ENCODE data around the gene NRXN2. TPM values are rescaled to one million over a fixed set of nuclear protein-coding genes. Genes with fewer than 3 reads are reported as not detected.

The NRXN2 gene
- polyA plus RNA-seq, 1 of the 3 experiments (the other 2 are of a cell fraction): 0.15 TPM

DNA sequence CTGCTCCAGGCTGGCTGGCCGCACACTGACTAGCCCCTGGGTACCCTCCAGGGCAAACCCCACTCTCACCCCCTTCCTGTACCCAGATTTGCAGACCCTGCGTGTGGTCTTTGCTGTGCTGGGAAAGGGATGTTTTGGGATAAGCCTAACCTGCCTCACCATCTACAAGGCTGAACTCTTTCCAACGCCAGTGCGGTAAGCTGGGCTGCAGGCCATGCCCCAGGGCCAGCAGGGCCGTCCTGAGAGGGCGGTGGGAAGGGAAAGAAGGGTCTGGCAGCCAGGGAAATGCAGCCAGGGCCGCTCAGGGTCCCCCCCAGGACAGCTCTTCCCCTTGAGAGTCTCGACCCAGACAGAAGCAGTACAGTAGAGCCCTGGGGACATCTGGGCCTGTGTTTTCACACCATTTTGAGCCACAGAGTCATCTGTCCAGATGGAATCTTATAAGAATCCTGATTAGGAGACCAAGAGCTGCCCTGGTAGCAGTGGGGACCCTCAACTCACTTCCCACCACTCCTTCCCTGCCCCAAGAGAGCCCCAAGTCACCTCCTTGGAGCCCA, 154.3 kb downstream of the NRXN2 start (continued):
- TF ChIP-seq FOXM1 (IDR thresholded peaks at IDR 0.05; ENCODE audit: low read depth) (no peak), YY1 (IDR thresholded peaks at IDR 0.05; ENCODE audit: low read depth) (no peak), NFIC (IDR thresholded peaks at IDR 0.05; ENCODE audit: borderline replicate concordance) (no peak), EP300 (IDR thresholded peaks at IDR 0.05; ENCODE audit: borderline replicate concordance in 1 of 2, low read depth in 1 of 2, low read length in 1 of 2) (no peak), CHD2 (IDR thresholded peaks at IDR 0.05; ENCODE audit: low read length, partially characterized antibody) (no peak)

DNA sequence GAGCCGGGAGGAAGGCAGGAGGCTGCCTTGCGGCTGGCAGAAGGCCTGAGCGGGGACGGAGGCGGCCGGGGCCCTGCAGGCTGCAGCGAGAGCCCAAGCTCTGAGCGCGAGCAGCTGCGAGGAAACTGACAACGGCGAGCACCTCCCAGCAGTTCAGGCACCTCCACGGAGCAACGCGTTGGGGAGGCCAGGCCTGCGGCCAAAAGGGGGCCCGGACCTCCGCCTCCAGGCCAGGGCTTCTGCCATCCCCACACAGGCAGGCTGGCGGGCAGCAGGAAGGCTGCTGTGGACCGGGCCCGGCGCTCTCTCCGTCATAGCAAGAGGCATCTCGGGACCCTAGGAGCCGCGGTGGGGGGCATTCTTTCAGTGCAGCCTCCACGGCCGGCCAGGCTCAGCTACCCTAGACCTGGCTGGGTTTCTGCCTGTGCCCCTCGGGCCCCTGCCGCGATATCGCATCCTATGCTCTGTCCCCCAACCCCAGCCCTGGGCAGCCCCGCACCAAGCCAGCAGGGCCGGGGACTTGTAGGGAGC, 154.9 kb downstream of the NRXN2 start:
- Histone ChIP-seq H3K36me3 (replicated peaks in 1 of 2; ENCODE audit: control insufficient read depth in 1 of 2, insufficient read depth in 2 of 2, low read length in 1 of 2) (no peaks in the 10 kb centered on the region), H3K9ac (no peak overlapping the region), H3K4me3 (ENCODE audit: low read depth in 2 of 2, low read length in 1 of 2) (no peak overlapping the region), H3K9me3 (no peaks in the 10 kb centered on the region), H3K4me2 (no peak overlapping the region), H3K4me1 (ENCODE audit: control insufficient read depth in 1 of 2, insufficient read depth in 2 of 2, low read depth in 1 of 2, low read length in 1 of 2) (peaks cover 0 to 19% of the 10 kb centered on the region in 2 experiments; a peak in 2 of 4 replicates), H3K27ac (ENCODE audit: low read depth in 2 of 2, low read length in 1 of 2) (no peak overlapping the region; a peak in 1 of 4 replicates), H2AFZ (ENCODE audit: low read depth) (no peak overlapping the region), H3F3A (replicated peaks; ENCODE audit: insufficient read depth) (no peaks in the 10 kb centered on the region), H3K79me2 (ENCODE audit: insufficient read depth) (no peaks in the 10 kb centered on the region), H4K20me1 (ENCODE audit: insufficient read depth) (no peaks in the 10 kb centered on the region), H3K27me3 (ENCODE audit: insufficient read depth) (no peaks in the 10 kb centered on the region), H3K9me2 (no peaks in the 10 kb centered on the region)
- no peak for DNase-seq
- ChIA-PET CTCF (interaction anchor here (0.9 to 1.7 kb wide), 4 partner anchors 14 to 119 kb away, joined by 3 to 6 read pairs (median 4); no protein-coding TSS in a partner anchor), POLR2A (no interaction called here)
- 89% methylated on average over 21 of the region's 34 CpGs for WGBS (ENCODE audit: low lambda C conversion rate)
- TF ChIP-seq TAF1 (IDR thresholded peaks at IDR 0.05; ENCODE audit: borderline replicate concordance, low read depth, low read length): no peak
- TF ChIP-seq TEAD4 (IDR thresholded peaks at IDR 0.05; ENCODE audit: borderline replicate concordance, insufficient read depth): no peak
- TF ChIP-seq, protein P1, sequence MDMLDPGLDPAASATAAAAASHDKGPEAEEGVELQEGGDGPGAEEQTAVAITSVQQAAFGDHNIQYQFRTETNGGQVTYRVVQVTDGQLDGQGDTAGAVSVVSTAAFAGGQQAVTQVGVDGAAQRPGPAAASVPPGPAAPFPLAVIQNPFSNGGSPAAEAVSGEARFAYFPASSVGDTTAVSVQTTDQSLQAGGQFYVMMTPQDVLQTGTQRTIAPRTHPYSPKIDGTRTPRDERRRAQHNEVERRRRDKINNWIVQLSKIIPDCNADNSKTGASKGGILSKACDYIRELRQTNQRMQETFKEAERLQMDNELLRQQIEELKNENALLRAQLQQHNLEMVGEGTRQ (IDR thresholded peaks at IDR 0.05; ENCODE audit: borderline replicate concordance, low read depth, low read length): no peak
- TF ChIP-seq FOXJ3 (CRISPR knock-in tag; IDR thresholded peaks at IDR 0.05): no peak
- no peak for TF ChIP-seq NFIC (IDR thresholded peaks at IDR 0.05; ENCODE audit: borderline replicate concordance)
- no peak for TF ChIP-seq RFX5 (IDR thresholded peaks at IDR 0.05; ENCODE audit: low read length)
- TF ChIP-seq, protein P2, sequence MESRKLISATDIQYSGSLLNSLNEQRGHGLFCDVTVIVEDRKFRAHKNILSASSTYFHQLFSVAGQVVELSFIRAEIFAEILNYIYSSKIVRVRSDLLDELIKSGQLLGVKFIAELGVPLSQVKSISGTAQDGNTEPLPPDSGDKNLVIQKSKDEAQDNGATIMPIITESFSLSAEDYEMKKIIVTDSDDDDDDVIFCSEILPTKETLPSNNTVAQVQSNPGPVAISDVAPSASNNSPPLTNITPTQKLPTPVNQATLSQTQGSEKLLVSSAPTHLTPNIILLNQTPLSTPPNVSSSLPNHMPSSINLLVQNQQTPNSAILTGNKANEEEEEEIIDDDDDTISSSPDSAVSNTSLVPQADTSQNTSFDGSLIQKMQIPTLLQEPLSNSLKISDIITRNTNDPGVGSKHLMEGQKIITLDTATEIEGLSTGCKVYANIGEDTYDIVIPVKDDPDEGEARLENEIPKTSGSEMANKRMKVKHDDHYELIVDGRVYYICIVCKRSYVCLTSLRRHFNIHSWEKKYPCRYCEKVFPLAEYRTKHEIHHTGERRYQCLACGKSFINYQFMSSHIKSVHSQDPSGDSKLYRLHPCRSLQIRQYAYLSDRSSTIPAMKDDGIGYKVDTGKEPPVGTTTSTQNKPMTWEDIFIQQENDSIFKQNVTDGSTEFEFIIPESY (IDR thresholded peaks at IDR 0.05; ENCODE audit: borderline replicate concordance, low read depth): no peak
- TF ChIP-seq MXI1 (IDR thresholded peaks at IDR 0.05; ENCODE audit: low read depth, low read length): no peak
- TF ChIP-seq FOXM1 (IDR thresholded peaks at IDR 0.05; ENCODE audit: low read depth): no peak
- TF ChIP-seq EP300 (IDR thresholded peaks at IDR 0.05; ENCODE audit: borderline replicate concordance in 1 of 2, low read depth in 1 of 2, low read length in 1 of 2): no peak
- no peak for TF ChIP-seq MEF2A (IDR thresholded peaks at IDR 0.05; ENCODE audit: borderline replicate concordance, low read depth)
- no peak for TF ChIP-seq ELF1 (IDR thresholded peaks at IDR 0.05)
- TF ChIP-seq, protein P3, sequence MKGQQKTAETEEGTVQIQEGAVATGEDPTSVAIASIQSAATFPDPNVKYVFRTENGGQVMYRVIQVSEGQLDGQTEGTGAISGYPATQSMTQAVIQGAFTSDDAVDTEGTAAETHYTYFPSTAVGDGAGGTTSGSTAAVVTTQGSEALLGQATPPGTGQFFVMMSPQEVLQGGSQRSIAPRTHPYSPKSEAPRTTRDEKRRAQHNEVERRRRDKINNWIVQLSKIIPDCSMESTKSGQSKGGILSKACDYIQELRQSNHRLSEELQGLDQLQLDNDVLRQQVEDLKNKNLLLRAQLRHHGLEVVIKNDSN (IDR thresholded peaks at IDR 0.05; ENCODE audit: borderline replicate concordance, low read depth): no peak
- TF ChIP-seq POLR2AphosphoS5 (IDR thresholded peaks at IDR 0.05; ENCODE audit: low read depth, low read length): no peak
- TF ChIP-seq SIN3A (IDR thresholded peaks at IDR 0.05; ENCODE audit: borderline replicate concordance, low read depth, low read length): no peak
